Peyer's patch (tissue), 4 donors: ENCODE results near the gene ZBTB7A. TPM values are rescaled to one million over a fixed set of nuclear protein-coding genes. Genes with fewer than 3 reads are reported as not detected.

Experiments used
- DNase-seq, 3 donors: peaks; one replicate each; pipeline ENCODE4 v3.0.0-alpha.2; 2017 to 2019
- H3K27ac ChIP-seq, 4 donors: fragments of 200-600 bp; sonication (generic); one replicate each; pipeline ENCODE4 v1.5.1; 2016 to 2019
- H3K27me3 ChIP-seq, 2 donors: fragments of 200-600 bp; sonication (generic); one replicate each; pipeline ENCODE4 v1.5.1; 2019
- H3K36me3 ChIP-seq, 3 donors: fragments of 200-600 bp; sonication (generic); one replicate each; pipeline ENCODE4 v1.5.1; 2016 to 2019
- H3K4me1 ChIP-seq, 4 donors: fragments of 200-600 bp; sonication (generic); one replicate each; pipeline ENCODE4 v1.5.1; 2016 to 2019
- H3K4me3 ChIP-seq, 4 donors: fragments of 200-600 bp; sonication (generic); 1 replicate in 3 of 4; 2 replicates in 1 of 4; pipeline ENCODE4 v1.5.1; 2016 to 2019; ENCODE audit warnings: mild to moderate bottlenecking in 1 of 4
- H3K9me3 ChIP-seq, 4 donors: fragments of 200-600 bp; sonication (generic); one replicate each; pipeline ENCODE4 v1.5.1; 2016 to 2019; ENCODE audit warnings: mild to moderate bottlenecking in 1 of 4
- POLR2A ChIP-seq, 2 donors: fragments of 450-650 bp; IDR thresholded peaks; one replicate each; pipeline ENCODE4 v1.5.1; 2017; ENCODE audit warnings: antibody characterized with exemption in 2 of 2, mild to moderate bottlenecking in 2 of 2, moderate library complexity in 2 of 2
- total RNA-seq, 4 donors: library from RNA; depleted of rRNA; stranded (reverse); fragments of >200 nt; gene quantifications; one replicate each; pipeline ENCODE4 v1.1.0, GENCODE V29; 2016
- TF ChIP-seq, protein P1 (sequence below), 6 experiments: fragments of 450-650 bp in 4 of 6; fragments of 200-600 bp in 2 of 6; sonication (generic) in 1 of 6; IDR thresholded peaks; one replicate each; pipeline ENCODE4 v1.5.1; 2017 to 2019; ENCODE audit warnings: antibody characterized with exemption in 6 of 6, mild to moderate bottlenecking in 3 of 6, moderate library complexity in 1 of 6

The ZBTB7A gene
- total RNA-seq, 4 donors from 2014 or later = 74.3 to 149 (median 96.1) TPM

DNA sequence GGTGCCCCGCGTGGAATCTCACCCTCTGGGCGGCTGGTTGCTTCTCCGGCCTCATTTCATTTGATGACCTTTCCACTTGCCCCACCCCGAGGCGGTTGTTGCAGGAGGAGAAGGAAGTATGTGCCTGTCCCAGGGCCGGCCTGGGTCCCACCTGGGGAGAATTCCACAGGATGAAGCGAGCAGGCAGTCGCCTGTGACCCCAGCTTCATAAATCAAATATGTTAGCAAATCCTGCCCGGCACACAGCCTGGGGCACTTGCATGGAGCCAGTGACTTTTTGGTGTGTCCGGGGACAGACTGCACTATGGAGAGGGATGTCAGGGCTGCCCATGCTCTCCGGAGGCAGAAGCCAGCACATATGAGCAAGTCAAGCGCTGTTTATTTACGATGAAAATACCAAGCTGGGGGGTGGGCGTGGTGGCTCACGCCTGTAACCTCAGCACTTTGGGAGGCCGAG, 19.7 kb upstream of the ZBTB7A start:
- no peak for TF ChIP-seq POLR2A (IDR thresholded peaks at IDR 0.05)
- TF ChIP-seq, protein P1, sequence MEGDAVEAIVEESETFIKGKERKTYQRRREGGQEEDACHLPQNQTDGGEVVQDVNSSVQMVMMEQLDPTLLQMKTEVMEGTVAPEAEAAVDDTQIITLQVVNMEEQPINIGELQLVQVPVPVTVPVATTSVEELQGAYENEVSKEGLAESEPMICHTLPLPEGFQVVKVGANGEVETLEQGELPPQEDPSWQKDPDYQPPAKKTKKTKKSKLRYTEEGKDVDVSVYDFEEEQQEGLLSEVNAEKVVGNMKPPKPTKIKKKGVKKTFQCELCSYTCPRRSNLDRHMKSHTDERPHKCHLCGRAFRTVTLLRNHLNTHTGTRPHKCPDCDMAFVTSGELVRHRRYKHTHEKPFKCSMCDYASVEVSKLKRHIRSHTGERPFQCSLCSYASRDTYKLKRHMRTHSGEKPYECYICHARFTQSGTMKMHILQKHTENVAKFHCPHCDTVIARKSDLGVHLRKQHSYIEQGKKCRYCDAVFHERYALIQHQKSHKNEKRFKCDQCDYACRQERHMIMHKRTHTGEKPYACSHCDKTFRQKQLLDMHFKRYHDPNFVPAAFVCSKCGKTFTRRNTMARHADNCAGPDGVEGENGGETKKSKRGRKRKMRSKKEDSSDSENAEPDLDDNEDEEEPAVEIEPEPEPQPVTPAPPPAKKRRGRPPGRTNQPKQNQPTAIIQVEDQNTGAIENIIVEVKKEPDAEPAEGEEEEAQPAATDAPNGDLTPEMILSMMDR (IDR thresholded peaks at IDR 0.05) = no peak
- peak overlapping the region in 3 of 4 donors; percentile 49 to 80 (median 50) for H3K27ac ChIP-seq
- no peak overlapping the region for H3K4me3 ChIP-seq
- peak in 2 of 3 donors; percentile 78 to 79 for DNase-seq
- H3K27me3 ChIP-seq = no peaks in the 10 kb centered on the region
- peaks cover 0 to 21% (median 0%) of the 10 kb centered on the region in 3 donors for H3K36me3 ChIP-seq
- peaks cover 8 to 38% (median 16%) of the 10 kb centered on the region in 4 donors for H3K4me1 ChIP-seq
- H3K9me3 ChIP-seq = no peaks in the 10 kb centered on the region

DNA sequence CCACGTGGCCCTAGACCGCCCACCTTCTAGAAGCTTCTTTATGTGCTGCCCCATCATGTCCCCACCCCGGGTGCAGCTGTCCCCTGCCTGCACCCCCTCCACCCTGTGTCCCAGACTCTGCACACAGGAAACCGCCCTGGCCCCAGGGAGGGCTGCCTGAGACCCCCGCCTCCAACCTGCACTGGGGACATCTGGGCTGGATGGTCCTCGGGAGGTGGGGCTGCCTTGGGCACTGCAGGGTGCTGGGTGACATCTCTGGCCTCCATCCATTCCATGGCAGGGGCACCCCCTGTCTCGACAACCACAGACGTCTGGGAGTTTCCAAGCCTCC, 17.8 kb upstream of the ZBTB7A start:
- H3K4me3 ChIP-seq = peak overlapping the region in 3 of 4 donors; percentile 15 to 45 (median 33)
- peak overlapping the region; percentile 52 to 81 (median 72) for H3K27ac ChIP-seq
- no peaks in the 10 kb centered on the region for H3K9me3 ChIP-seq
- TF ChIP-seq POLR2A (IDR thresholded peaks at IDR 0.05) = no peak
- TF ChIP-seq, protein P1 (IDR thresholded peaks at IDR 0.05) = no peak
- peaks cover 8 to 38% (median 14%) of the 10 kb centered on the region in 4 donors for H3K4me1 ChIP-seq
- no peak for DNase-seq
- H3K36me3 ChIP-seq = peaks cover 0 to 3% (median 0%) of the 10 kb centered on the region in 3 donors
- H3K27me3 ChIP-seq = no peaks in the 10 kb centered on the region

DNA sequence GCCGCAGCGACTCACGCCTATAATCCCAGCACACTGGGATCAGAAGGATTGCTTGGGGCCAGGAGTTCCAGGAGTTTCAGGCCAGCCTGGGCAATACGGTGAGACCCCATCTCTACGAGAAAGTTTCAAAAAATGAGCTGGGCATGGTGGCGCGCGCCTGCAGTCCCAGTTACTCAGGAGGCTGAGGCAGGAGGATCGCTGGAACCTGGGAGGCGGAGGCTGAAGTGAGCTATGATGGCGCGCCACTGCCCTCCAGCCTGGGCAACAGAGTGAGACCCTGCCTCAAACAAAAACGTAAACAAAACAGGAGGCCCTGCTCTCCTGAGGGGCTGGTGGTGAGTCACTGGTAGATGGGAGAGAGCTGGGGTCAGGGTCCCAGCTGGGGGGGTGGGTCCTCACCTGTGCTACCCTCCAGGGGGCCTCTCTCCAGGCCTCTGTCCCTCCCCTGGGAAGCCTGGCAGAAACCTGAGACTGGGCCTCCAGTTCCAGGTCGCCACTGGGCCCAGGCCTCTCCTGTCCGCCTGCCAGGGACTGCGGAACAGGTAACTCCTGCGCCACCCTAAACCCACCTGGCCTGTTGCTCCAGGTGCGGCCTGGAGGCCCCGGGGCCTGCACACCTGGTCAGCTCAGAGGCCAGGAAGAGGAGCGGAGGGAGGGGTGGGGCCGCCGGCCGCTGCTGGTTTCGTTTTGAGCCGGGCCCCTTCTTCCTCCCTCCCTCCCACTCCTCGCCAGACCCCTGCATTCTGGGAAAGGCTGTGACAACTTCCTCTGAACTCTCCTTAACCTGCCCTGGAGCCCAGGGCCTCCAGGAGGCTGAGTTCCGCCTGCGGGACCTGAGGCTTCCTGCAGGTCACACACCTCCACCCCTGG, 17.2 kb upstream of the ZBTB7A start:
- H3K36me3 ChIP-seq = no peaks in the 10 kb centered on the region
- peak overlapping the region; percentile 52 to 81 (median 72) for H3K27ac ChIP-seq
- H3K4me1 ChIP-seq = peaks cover 8 to 41% (median 14%) of the 10 kb centered on the region in 4 donors
- H3K4me3 ChIP-seq = peak overlapping the region in 3 of 4 donors; percentile 15 to 45 (median 33)
- DNase-seq = peak; percentile 57 to 79 (median 68)
- TF ChIP-seq, protein P1 (IDR thresholded peaks at IDR 0.05) = no peak
- TF ChIP-seq POLR2A (IDR thresholded peaks at IDR 0.05) = no peak
- no peaks in the 10 kb centered on the region for H3K27me3 ChIP-seq
- no peaks in the 10 kb centered on the region for H3K9me3 ChIP-seq

DNA sequence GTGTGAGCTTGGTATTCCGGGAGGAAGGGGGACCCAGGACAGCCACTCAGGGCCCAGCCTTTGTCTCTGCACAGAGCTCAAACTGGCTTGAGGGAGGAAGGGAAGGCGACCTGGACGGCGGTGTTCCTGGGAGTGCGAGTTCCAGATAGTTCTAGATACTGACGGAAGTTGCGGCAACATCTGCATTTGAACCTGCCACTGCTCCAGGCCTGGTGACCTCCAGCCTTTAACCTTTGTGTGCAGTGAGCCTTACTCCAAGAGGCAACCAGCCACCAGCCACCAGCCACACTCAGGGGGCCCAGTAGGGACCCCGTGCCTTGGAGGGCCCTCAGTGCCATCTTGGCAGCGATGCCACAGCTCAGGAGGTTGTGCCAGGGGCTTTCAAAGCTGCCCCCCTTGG, 15.5 kb upstream of the ZBTB7A start:
- no peaks in the 10 kb centered on the region for H3K36me3 ChIP-seq
- H3K9me3 ChIP-seq = no peaks in the 10 kb centered on the region
- no peak overlapping the region for H3K27ac ChIP-seq
- no peak for TF ChIP-seq POLR2A (IDR thresholded peaks at IDR 0.05)
- TF ChIP-seq, protein P1 (IDR thresholded peaks at IDR 0.05) = no peak
- no peak overlapping the region for H3K4me3 ChIP-seq
- no peak for DNase-seq
- H3K4me1 ChIP-seq = peaks cover 11 to 48% (median 15%) of the 10 kb centered on the region in 4 donors
- no peaks in the 10 kb centered on the region for H3K27me3 ChIP-seq

DNA sequence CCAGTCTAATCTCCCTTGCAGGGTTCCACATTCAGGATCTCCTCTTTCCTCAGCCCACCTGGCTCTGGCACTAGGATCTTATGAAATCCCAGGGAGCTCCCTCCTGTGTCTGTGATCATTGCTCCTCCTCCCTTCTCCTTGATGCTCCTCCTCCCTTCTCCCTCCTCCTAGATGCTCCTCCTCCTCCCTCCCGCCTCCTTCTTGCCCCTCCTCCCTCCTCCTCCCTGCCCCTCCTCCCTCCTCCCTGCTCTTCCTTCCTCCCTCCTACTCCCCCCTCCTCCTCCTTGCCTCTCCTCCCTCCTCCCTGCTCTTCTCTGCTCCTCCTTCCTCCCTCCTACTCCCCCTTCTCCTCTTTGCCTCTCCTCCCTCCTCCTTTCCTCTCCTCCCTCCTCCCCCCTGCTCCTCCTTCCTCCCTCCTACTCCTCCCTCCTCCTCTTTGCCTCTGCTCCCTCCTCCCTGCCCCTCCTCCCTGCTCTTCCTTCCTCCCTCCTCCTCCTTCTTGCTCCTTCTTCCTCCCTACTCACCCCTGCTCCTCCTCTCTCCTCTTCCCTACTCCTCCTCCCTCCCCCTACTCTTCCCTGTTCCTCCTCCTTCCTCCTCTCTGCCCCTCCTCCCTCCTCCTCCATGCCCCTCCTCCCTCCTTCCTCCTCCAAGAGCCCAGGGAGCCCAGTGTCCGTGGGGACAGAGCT, 14.9 kb upstream of the ZBTB7A start:
- H3K27me3 ChIP-seq = no peaks in the 10 kb centered on the region
- TF ChIP-seq POLR2A (IDR thresholded peaks at IDR 0.05) = no peak
- TF ChIP-seq, protein P1 (IDR thresholded peaks at IDR 0.05) = no peak
- no peak for DNase-seq
- no peaks in the 10 kb centered on the region for H3K9me3 ChIP-seq
- H3K36me3 ChIP-seq = no peaks in the 10 kb centered on the region
- no peak overlapping the region for H3K4me3 ChIP-seq
- H3K27ac ChIP-seq = no peak overlapping the region
- peaks cover 11 to 45% (median 16%) of the 10 kb centered on the region in 4 donors for H3K4me1 ChIP-seq
